Fibroblast of villous mesenchyme (primary cell): ENCODE measurements around the gene HRCT1. TPM values are rescaled to one million over a fixed set of nuclear protein-coding genes. Genes with fewer than 3 reads are reported as not detected.
"Not testable (repeated sequence)": the region's sequence is repeated elsewhere in the genome, so short reads cannot be mapped to it uniquely, and the experiment has no call there.

Source experiments
- DNase-seq: peaks from one replicate; pipeline ENCODE4 v3.0.0-alpha.2; 2010; ENCODE audit warnings: low read depth
- H3K4me3 ChIP-seq: 2 replicates; pipeline ENCODE4 v1.5.1; 2011; ENCODE audit warnings: low read depth, mild to moderate bottlenecking, low read length
- total RNA-seq: library from RNA; depleted of rRNA; stranded (reverse); fragments of >200 nt; gene quantifications from 2 replicates; pipeline ENCODE4 v1.2.3, GENCODE V29; 2012
- TF ChIP-seq, protein P1 (sequence below): IDR thresholded peaks from 2 replicates; pipeline ENCODE4 v1.5.1; 2012; ENCODE audit warnings: low read depth, mild to moderate bottlenecking, low read length; ENCODE audit not compliant: insufficient read depth

Gene HRCT1
- total RNA-seq, 1 donor: 0.43 TPM

DNA sequence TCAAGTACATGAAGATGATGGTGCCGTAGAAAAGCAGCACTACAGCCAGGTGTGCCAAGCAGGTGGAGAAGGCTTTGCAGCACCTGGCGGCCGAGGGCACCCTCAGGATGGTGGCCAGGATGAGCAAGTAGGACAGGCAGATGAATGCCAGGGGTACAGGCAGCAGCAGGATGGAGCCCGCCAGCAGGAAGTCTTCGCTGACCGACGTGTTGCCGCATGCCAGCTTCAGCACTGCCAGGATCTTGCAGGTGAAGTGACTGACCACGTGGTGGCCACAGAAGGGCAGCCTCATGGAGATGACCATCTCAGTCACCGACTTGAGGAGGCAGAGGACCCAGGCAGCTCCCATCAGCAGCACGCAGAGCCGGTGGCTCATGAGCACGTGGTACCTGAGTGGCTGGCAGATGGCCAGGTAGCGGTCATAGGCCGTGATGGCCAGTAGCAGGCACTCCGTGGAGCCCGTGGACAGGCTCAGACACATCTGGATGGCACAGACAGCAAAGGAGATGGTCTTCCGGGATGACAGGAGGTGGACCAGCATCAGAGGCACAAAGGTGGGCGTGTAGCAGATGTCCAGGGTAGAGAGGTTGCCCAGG lies 36.3 kb upstream of the HRCT1 start:
- H3K4me3 ChIP-seq: no peak overlapping the region
- no peak for DNase-seq
- TF ChIP-seq, protein P1, sequence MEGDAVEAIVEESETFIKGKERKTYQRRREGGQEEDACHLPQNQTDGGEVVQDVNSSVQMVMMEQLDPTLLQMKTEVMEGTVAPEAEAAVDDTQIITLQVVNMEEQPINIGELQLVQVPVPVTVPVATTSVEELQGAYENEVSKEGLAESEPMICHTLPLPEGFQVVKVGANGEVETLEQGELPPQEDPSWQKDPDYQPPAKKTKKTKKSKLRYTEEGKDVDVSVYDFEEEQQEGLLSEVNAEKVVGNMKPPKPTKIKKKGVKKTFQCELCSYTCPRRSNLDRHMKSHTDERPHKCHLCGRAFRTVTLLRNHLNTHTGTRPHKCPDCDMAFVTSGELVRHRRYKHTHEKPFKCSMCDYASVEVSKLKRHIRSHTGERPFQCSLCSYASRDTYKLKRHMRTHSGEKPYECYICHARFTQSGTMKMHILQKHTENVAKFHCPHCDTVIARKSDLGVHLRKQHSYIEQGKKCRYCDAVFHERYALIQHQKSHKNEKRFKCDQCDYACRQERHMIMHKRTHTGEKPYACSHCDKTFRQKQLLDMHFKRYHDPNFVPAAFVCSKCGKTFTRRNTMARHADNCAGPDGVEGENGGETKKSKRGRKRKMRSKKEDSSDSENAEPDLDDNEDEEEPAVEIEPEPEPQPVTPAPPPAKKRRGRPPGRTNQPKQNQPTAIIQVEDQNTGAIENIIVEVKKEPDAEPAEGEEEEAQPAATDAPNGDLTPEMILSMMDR: no peak

DNA sequence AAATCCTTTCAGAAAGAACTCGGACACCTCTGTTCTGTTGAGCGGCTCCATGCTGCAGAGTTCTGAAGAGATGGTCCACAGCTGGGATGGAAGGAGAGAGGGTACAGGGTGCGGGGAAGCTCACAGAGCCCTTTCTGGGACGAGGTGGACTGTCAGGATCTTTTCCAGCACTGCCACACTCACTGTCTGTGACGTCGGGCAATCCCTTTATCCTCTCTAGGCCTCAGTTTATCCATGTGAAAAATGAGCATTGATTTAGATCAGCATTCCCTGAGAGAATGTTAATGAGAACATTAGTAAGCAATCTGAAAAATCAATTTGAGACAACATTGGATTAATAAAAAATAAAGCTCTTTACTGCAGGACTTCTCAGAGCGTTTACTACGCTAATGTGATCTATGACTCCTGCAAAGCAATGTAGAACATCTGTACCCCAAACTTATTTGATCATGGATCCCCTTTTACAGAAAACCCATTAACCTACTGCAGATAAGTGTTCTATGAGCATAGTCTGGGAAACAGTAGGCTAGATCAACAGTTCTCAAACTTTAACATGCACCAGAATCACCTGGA lies 35.6 kb upstream of the HRCT1 start, which contains the start of gene OR13J1:
OR13J1 (minus strand) TSS at position 51 of the 573 bp plus-strand sequence; CDS start at position 51, 0 bp downstream.
- no peak for DNase-seq
- no peak within 1 kb of the TSS for H3K4me3 ChIP-seq
- TF ChIP-seq, protein P1: no peak

DNA sequence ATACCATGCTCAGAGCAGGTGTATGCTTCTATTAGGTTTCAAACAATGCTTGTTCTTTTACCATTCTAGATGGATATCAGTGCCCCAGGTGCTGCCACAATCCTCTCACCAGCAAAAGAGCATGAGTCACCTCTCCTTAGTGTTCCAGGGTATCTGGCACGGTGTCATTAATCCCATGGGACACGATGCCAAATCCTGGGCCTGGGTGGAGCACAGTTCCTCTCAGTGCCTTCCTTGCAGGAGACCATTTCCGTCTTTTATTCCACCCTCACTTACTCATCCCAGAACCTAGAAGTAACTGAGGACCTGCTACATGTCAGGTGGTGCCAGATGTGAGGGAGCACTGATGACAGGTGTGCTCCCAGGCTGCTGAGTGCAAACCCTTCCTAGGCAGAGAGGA lies 34.5 kb upstream of the HRCT1 start:
- TF ChIP-seq, protein P1: no peak
- DNase-seq: no peak
- H3K4me3 ChIP-seq: no peak overlapping the region

DNA sequence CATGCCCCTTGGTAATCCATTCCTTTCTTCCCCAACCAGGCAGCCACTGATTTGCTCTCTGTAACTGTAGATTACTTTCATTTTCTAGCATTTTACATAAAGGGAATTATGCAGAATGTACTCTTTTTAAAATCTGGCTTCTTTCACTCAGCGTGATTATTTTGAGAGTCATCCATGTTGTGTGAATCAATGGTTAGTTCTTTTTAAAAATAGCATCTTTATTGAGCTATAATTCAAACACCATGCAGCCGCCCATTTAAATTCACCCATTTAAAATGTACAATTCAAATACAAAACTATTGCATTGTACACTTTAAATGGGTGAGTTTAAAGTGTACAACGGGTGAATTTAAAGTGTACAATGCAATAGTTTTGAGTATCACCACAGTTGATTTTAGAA lies 33.5 kb upstream of the HRCT1 start:
- H3K4me3 ChIP-seq: no peak overlapping the region
- TF ChIP-seq, protein P1: no peak
- no peak for DNase-seq

DNA sequence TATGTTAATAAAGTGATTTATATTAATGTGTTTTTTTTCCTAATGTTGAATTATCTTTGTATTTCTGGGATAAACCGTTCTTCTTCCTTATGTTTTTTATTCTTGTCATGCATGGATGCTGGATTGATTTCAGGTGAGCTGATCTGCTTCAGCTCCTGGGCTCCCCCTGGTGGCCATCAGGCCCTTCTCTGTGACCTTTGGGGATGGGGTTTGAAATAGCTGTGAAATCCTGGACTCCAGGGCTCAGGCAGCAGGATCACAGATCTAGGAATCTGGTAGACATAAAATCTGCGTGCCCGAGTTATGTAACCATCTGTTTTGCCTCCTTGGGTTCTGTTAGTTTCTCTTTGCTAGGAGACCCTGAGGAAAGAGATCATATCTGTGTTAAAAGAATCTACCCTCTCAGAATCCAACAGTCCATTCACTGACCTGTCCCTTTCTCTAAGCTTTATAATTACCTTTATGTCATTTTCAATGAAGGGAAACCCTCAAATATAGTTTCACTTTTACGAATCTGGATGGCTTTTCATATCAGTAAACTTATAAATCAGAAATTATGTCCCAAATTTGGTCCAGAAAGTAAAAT lies 23.6 kb upstream of the HRCT1 start:
- no peak overlapping the region for H3K4me3 ChIP-seq
- TF ChIP-seq, protein P1: peak; percentile 99
- DNase-seq: peak; percentile 78

DNA sequence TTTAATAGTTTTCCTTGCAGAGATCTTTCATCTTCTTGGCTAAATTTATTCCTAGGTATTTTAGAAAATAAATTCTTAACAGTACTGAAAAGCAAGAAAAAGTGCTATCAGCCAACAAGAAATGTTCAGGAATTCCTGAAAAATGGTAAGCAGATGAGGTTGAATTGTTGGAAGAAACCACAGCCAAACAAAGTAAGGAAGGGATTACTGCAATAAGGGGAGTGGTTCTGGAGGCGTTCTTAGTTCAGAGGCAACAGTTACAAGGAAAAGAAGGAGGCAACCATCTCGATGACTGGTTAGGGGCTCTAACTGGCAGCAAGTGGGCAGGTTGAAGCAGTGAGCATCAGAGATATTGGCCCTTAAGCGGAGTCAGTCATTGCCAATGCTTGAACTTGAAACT lies 23.0 kb upstream of the HRCT1 start:
- no peak for DNase-seq
- no peak overlapping the region for H3K4me3 ChIP-seq
- TF ChIP-seq, protein P1: no peak

DNA sequence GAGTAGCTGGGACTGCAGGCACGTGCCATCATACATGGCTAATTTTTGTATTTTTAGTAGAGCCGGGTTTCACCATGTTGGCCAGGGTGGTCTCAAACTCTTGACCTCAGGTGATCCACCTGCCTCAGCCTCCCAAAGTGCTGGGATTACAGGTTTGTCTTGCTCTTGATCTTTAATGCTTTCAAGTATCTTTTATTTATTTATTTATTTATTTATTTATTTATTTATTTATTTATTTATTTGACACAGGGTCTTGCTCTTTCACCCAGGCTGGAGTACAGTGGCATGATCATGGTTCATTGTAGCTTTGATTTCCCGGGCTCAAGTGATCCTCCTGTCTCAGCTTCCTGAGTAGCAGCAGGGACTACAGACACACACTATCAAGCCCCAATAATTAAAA lies 21.1 kb upstream of the HRCT1 start:
- DNase-seq, H3K4me3 ChIP-seq: not testable (repeated sequence)
